ENCODE data around the gene USP43.
A peak's percentile ranks its signal among the peaks of the same experiment; 100 is the strongest.

USP43 gene

DNA sequence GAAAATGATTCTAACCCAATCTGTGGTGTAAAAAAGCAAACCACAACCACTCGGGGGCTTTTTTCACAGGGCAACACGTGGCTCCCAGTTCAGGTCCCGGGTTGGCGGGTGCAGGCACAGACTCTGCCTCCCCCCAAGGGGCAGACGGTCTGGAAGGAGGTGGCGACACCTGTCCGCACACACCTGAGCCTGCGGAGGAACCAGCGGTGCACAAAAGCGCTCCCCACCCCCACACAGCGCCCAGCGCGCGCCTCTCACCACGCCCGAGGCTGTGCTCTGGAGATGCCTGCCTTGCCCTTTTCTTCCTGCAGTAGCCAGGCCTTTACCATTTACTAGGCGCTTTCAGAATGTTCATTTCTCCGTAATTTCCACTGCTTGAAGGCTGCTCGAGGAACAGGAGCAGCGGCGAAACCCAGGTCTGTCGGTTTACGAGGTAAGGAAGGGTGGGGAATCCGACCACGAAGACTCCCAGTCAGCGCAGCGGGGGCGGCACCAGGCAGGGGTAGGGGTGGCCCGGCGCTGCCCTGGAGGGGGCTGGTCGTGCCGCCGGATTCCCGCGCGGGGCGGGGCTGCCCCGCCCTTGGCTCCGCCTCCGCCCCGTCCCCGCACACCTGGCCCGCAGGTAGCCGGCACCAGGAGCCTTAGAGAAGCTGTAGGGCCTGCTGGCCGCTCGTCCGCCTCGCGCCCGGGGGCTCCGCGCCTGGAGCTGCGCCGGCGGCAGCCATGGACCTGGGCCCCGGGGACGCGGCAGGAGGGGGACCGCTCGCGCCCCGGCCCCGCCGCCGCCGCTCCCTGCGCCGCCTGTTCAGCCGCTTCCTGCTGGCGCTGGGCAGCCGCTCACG lies at the start of gene USP43 (continued):
- TF ChIP-seq ZNF473 (tag by site-specific recombination; IDR thresholded peaks at IDR 0.05) (no peak), GLIS2 (tag by site-specific recombination; IDR thresholded peaks at IDR 0.05) (peak; percentile 87), ZNF629 (tag by site-specific recombination; IDR thresholded peaks at IDR 0.05) (no peak), SETDB1 (IDR thresholded peaks at IDR 0.05; ENCODE audit: insufficient read length, low read length) (no peak), SCRT2 (tag by site-specific recombination; IDR thresholded peaks at IDR 0.05) (peak; percentile 95), ZEB2 (tag by site-specific recombination; IDR thresholded peaks at IDR 0.05) (0 out of 2 replicates have a peak, but pooled peaks have one; percentile 55), ZNF549 (tag by site-specific recombination; IDR thresholded peaks at IDR 0.05) (no peak), ZNF169 (tag by site-specific recombination; IDR thresholded peaks at IDR 0.05) (no peak), ZNF133 (tag by site-specific recombination; IDR thresholded peaks at IDR 0.05) (no peak), OVOL3 (tag by site-specific recombination; IDR thresholded peaks at IDR 0.05) (no peak), BCL11A (tag by site-specific recombination; IDR thresholded peaks at IDR 0.05; ENCODE audit: low read depth) (no peak), ZNF146 (tag by site-specific recombination; IDR thresholded peaks at IDR 0.05) (no peak), ZNF248 (tag by site-specific recombination; IDR thresholded peaks at IDR 0.05) (no peak), ZXDB (tag by site-specific recombination; IDR thresholded peaks at IDR 0.05) (0 out of 2 replicates have a peak, but pooled peaks have one; percentile 47), GLIS1 (tag by site-specific recombination; IDR thresholded peaks at IDR 0.05) (peak; percentile 80), ZNF660 (tag by site-specific recombination; IDR thresholded peaks at IDR 0.05) (no peak), ZBTB21 (tag by site-specific recombination; IDR thresholded peaks at IDR 0.05) (no peak), ZNF391 (tag by site-specific recombination; IDR thresholded peaks at IDR 0.05; ENCODE audit: borderline replicate concordance, low read depth) (no peak), ZNF2 (tag by site-specific recombination; IDR thresholded peaks at IDR 0.05) (peak; percentile 65; the same call in 1 of the 2 replicates), ZBTB20 (tag by site-specific recombination; IDR thresholded peaks at IDR 0.05) (peak; percentile 88), ZNF677 (tag by site-specific recombination; IDR thresholded peaks at IDR 0.05) (no peak), ZNF416 (tag by site-specific recombination; IDR thresholded peaks at IDR 0.05) (no peak)
- TF ChIP-seq, protein P1, sequence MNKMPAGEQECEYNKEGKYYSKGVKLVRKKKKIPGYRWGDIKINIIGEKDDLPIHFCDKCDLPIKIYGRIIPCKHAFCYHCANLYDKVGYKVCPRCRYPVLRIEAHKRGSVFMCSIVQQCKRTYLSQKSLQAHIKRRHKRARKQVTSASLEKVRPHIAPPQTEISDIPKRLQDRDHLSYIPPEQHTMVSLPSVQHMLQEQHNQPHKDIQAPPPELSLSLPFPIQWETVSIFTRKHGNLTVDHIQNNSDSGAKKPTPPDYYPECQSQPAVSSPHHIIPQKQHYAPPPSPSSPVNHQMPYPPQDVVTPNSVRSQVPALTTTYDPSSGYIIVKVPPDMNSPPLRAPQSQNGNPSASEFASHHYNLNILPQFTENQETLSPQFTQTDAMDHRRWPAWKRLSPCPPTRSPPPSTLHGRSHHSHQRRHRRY (tag by site-specific recombination; IDR thresholded peaks at IDR 0.05), result no peak
- TF ChIP-seq, protein P2, sequence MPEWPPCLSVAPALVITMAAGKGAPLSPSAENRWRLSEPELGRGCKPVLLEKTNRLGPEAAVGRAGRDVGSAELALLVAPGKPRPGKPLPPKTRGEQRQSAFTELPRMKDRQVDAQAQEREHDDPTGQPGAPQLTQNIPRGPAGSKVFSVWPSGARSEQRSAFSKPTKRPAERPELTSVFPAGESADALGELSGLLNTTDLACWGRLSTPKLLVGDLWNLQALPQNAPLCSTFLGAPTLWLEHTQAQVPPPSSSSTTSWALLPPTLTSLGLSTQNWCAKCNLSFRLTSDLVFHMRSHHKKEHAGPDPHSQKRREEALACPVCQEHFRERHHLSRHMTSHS (tag by site-specific recombination; IDR thresholded peaks at IDR 0.05), result no peak
- TF ChIP-seq, protein P3, sequence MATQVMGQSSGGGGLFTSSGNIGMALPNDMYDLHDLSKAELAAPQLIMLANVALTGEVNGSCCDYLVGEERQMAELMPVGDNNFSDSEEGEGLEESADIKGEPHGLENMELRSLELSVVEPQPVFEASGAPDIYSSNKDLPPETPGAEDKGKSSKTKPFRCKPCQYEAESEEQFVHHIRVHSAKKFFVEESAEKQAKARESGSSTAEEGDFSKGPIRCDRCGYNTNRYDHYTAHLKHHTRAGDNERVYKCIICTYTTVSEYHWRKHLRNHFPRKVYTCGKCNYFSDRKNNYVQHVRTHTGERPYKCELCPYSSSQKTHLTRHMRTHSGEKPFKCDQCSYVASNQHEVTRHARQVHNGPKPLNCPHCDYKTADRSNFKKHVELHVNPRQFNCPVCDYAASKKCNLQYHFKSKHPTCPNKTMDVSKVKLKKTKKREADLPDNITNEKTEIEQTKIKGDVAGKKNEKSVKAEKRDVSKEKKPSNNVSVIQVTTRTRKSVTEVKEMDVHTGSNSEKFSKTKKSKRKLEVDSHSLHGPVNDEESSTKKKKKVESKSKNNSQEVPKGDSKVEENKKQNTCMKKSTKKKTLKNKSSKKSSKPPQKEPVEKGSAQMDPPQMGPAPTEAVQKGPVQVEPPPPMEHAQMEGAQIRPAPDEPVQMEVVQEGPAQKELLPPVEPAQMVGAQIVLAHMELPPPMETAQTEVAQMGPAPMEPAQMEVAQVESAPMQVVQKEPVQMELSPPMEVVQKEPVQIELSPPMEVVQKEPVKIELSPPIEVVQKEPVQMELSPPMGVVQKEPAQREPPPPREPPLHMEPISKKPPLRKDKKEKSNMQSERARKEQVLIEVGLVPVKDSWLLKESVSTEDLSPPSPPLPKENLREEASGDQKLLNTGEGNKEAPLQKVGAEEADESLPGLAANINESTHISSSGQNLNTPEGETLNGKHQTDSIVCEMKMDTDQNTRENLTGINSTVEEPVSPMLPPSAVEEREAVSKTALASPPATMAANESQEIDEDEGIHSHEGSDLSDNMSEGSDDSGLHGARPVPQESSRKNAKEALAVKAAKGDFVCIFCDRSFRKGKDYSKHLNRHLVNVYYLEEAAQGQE (tag by site-specific recombination; IDR thresholded peaks at IDR 0.05), result no peak
- TF ChIP-seq, protein P4, sequence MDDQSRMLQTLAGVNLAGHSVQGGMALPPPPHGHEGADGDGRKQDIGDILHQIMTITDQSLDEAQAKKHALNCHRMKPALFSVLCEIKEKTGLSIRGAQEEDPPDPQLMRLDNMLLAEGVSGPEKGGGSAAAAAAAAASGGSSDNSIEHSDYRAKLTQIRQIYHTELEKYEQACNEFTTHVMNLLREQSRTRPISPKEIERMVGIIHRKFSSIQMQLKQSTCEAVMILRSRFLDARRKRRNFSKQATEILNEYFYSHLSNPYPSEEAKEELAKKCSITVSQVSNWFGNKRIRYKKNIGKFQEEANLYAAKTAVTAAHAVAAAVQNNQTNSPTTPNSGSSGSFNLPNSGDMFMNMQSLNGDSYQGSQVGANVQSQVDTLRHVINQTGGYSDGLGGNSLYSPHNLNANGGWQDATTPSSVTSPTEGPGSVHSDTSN (CRISPR knock-in tag; IDR thresholded peaks at IDR 0.05), result no peak; the same call in 1 of the 2 replicates
- TF ChIP-seq, protein P5, sequence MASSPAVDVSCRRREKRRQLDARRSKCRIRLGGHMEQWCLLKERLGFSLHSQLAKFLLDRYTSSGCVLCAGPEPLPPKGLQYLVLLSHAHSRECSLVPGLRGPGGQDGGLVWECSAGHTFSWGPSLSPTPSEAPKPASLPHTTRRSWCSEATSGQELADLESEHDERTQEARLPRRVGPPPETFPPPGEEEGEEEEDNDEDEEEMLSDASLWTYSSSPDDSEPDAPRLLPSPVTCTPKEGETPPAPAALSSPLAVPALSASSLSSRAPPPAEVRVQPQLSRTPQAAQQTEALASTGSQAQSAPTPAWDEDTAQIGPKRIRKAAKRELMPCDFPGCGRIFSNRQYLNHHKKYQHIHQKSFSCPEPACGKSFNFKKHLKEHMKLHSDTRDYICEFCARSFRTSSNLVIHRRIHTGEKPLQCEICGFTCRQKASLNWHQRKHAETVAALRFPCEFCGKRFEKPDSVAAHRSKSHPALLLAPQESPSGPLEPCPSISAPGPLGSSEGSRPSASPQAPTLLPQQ (tag by site-specific recombination; IDR thresholded peaks at IDR 0.05), result peak; percentile 15; the same call in 1 of the 2 replicates
- TF ChIP-seq, protein P6, sequence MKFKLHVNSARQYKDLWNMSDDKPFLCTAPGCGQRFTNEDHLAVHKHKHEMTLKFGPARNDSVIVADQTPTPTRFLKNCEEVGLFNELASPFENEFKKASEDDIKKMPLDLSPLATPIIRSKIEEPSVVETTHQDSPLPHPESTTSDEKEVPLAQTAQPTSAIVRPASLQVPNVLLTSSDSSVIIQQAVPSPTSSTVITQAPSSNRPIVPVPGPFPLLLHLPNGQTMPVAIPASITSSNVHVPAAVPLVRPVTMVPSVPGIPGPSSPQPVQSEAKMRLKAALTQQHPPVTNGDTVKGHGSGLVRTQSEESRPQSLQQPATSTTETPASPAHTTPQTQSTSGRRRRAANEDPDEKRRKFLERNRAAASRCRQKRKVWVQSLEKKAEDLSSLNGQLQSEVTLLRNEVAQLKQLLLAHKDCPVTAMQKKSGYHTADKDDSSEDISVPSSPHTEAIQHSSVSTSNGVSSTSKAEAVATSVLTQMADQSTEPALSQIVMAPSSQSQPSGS (tag by site-specific recombination; IDR thresholded peaks at IDR 0.05; ENCODE audit: low read depth), result no peak

All from HEK293 (cell line).